ENCODE data around the gene GPC4. TPM values are rescaled to one million over a fixed set of nuclear protein-coding genes. Genes with fewer than 3 reads are reported as not detected.

GPC4 gene
- total RNA-seq, 4 donors from 2014 or later: 7.8 to 15.7 (median 12.7) TPM

DNA sequence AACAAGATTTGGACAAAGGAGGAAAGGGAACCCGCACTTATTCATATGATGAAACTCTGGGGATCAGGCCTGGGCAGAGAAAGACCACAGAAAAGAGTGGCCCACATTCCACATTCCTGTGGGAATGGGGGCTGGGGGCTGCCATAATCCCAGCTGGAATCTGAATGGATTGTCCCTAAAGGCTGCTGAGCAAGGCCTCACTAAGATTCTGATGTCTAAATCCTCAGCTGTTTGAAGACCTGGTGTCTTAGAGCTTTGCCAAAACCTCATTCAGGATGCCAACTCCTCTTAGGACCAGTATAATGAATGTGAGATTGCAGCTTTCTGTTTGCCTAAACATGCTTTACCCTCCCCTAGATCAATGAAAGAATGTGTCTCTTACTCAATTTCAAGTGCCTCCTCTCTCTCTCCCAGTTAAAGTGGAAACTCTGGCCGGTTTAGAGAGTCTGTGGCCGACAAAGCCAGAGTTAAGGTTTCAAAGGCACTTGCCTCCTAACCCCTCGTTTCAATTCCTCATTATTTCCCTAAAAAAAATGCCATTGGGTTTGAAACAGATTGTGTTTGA lies 33.3 kb upstream of the GPC4 start:
- TF ChIP-seq POLR2AphosphoS5 (IDR thresholded peaks at IDR 0.05) (no peak), POLR2A (IDR thresholded peaks at IDR 0.05) (no peak), EP300 (IDR thresholded peaks at IDR 0.05; ENCODE audit: low read depth) (no peak)
- TF ChIP-seq, protein P1, sequence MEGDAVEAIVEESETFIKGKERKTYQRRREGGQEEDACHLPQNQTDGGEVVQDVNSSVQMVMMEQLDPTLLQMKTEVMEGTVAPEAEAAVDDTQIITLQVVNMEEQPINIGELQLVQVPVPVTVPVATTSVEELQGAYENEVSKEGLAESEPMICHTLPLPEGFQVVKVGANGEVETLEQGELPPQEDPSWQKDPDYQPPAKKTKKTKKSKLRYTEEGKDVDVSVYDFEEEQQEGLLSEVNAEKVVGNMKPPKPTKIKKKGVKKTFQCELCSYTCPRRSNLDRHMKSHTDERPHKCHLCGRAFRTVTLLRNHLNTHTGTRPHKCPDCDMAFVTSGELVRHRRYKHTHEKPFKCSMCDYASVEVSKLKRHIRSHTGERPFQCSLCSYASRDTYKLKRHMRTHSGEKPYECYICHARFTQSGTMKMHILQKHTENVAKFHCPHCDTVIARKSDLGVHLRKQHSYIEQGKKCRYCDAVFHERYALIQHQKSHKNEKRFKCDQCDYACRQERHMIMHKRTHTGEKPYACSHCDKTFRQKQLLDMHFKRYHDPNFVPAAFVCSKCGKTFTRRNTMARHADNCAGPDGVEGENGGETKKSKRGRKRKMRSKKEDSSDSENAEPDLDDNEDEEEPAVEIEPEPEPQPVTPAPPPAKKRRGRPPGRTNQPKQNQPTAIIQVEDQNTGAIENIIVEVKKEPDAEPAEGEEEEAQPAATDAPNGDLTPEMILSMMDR (IDR thresholded peaks at IDR 0.05): no peak
- no peaks in the 10 kb centered on the region for H3K27me3 ChIP-seq
- H3K27ac ChIP-seq: no peak overlapping the region
- in situ Hi-C loops (cut with MboI; ENCODE audit: low pct_ligation_motif_present in 1 of 4, low pct_unique_long_range_greater_than_20kb in 1 of 4, low sequenced_read_pairs in 3 of 4): no loop called here
- no peak overlapping the region for H3K4me3 ChIP-seq
- WGBS, 2 donors (ENCODE audit: low coverage in 1 of 2): 51% methylated on average over 4 of the region's 4 CpGs; no CpG with 5 or more reads in 1 of the 2 donors
- H3K9me3 ChIP-seq: no peaks in the 10 kb centered on the region
- no peaks in the 10 kb centered on the region for H3K4me1 ChIP-seq
- H3K36me3 ChIP-seq: no peaks in the 10 kb centered on the region
- intact Hi-C loops (cut with DNase I; ENCODE audit: low total_unique reads): no loop called here
- no peak for DNase-seq

DNA sequence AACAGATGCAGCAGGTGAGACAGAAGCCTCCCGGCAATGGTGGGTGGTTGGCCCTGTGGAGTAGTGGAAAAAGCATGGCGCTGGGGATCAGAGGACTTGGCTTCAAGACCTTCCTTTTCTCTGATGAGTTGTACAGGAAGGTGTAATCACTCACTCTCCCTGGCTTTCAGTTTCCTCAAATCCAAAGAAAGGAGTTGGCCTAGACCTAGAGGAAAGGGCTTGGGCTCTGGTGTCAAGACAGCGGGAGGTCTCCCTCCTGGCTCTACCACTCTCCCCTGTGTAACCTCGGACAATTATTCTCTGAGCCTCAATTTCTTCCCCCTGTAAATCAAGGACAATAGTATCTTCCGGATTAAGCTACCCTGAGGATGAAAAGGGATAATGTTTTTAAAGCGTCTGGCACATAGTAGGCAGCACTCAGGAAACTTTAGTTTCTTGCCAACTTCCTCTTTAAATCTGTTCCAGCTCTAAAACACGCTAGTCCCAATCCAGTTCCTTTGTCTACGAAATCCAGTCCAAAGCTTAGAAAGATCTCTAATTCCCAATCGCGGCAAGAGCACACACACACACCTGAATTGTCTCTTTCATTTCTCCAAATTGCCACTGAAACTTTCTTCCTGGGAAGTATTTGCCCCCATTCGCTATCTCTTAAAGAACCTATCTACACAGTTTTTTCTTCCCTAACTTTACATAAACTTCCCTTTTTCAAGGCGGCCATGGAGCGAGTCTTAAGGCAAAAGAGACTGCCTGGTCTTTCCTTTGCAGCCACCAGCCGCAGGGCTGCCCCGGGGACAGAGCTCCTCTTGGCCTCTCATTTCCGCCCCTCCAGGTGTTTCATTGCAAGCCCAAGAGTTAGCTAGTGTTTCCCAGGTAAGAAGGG lies 29.9 kb upstream of the GPC4 start:
- no peaks in the 10 kb centered on the region for H3K4me1 ChIP-seq
- peak overlapping the region in 3 of 4 donors; percentile 11 to 39 (median 20) for H3K4me3 ChIP-seq
- in situ Hi-C loops (cut with MboI; ENCODE audit: low pct_ligation_motif_present in 1 of 4, low pct_unique_long_range_greater_than_20kb in 1 of 4, low sequenced_read_pairs in 3 of 4): no loop called here
- TF ChIP-seq POLR2A (IDR thresholded peaks at IDR 0.05) (no peak), POLR2AphosphoS5 (IDR thresholded peaks at IDR 0.05) (no peak), EP300 (IDR thresholded peaks at IDR 0.05; ENCODE audit: low read depth) (no peak)
- H3K27me3 ChIP-seq: no peaks in the 10 kb centered on the region
- intact Hi-C loops (cut with DNase I; ENCODE audit: low total_unique reads): no loop called here
- 7 to 27% methylated on average over 3 to 16 of the region's 16 CpGs for WGBS, 2 donors (ENCODE audit: low coverage in 1 of 2)
- no peaks in the 10 kb centered on the region for H3K9me3 ChIP-seq
- no peaks in the 10 kb centered on the region for H3K36me3 ChIP-seq
- peak; percentile 16 for DNase-seq
- peak overlapping the region in 2 of 4 donors; percentile 57 to 58 for H3K27ac ChIP-seq

GRCh38 chrX:133444196-133444595 lies 28.9 kb upstream of the GPC4 start:
- no peaks in the 10 kb centered on the region for H3K36me3 ChIP-seq
- H3K27ac ChIP-seq: no peak overlapping the region
- H3K4me3 ChIP-seq: no peak overlapping the region
- no peak for DNase-seq
- H3K4me1 ChIP-seq: no peaks in the 10 kb centered on the region
- TF ChIP-seq POLR2A (IDR thresholded peaks at IDR 0.05) (no peak), EP300 (IDR thresholded peaks at IDR 0.05; ENCODE audit: low read depth) (no peak), POLR2AphosphoS5 (IDR thresholded peaks at IDR 0.05) (no peak)
- TF ChIP-seq, protein P1 (IDR thresholded peaks at IDR 0.05): no peak
- in situ Hi-C loops (cut with MboI; ENCODE audit: low pct_ligation_motif_present in 1 of 4, low pct_unique_long_range_greater_than_20kb in 1 of 4, low sequenced_read_pairs in 3 of 4) (no loop called here), intact Hi-C loops (cut with DNase I; ENCODE audit: low total_unique reads) (no loop called here)
- 64% methylated on average over 3 of the region's 3 CpGs; no CpG with 5 or more reads in 1 of the 2 donors for WGBS, 2 donors (ENCODE audit: low coverage in 1 of 2)
- no peaks in the 10 kb centered on the region for H3K9me3 ChIP-seq
- H3K27me3 ChIP-seq: no peaks in the 10 kb centered on the region

GRCh38 chrX:133440797-133441163 lies 25.5 kb upstream of the GPC4 start:
- no peaks in the 10 kb centered on the region for H3K27me3 ChIP-seq
- DNase-seq: no peak
- H3K4me1 ChIP-seq: no peaks in the 10 kb centered on the region
- 56% methylated on average over 7 of the region's 7 CpGs; no CpG with 5 or more reads in 1 of the 2 donors for WGBS, 2 donors (ENCODE audit: low coverage in 1 of 2)
- in situ Hi-C loops (cut with MboI; ENCODE audit: low pct_ligation_motif_present in 1 of 4, low pct_unique_long_range_greater_than_20kb in 1 of 4, low sequenced_read_pairs in 3 of 4) (no loop called here), intact Hi-C loops (cut with DNase I; ENCODE audit: low total_unique reads) (loop anchor here (2.0 kb wide), 1 partner anchor 40 kb away; no protein-coding TSS in a partner anchor)
- H3K27ac ChIP-seq: no peak overlapping the region
- H3K9me3 ChIP-seq: no peaks in the 10 kb centered on the region
- no peak for TF ChIP-seq POLR2A (IDR thresholded peaks at IDR 0.05)
- TF ChIP-seq EP300 (IDR thresholded peaks at IDR 0.05; ENCODE audit: low read depth): no peak
- no peak for TF ChIP-seq POLR2AphosphoS5 (IDR thresholded peaks at IDR 0.05)
- TF ChIP-seq, protein P1 (IDR thresholded peaks at IDR 0.05): no peak
- H3K36me3 ChIP-seq: no peaks in the 10 kb centered on the region
- no peak overlapping the region for H3K4me3 ChIP-seq
